Mucosa of descending colon (tissue), 3 donors: ENCODE measurements around the gene PPIB. TPM values are rescaled to one million over a fixed set of nuclear protein-coding genes. Genes with fewer than 3 reads are reported as not detected.
A peak's percentile ranks its signal among the peaks of the same experiment; 100 is the strongest.

Source experiments
- ATAC-seq: fragments of 200-7000 bp; cut with Tn5 transposase; one replicate; pipeline ENCODE4 v1.9.1; 2020; ENCODE audit warnings: mild to moderate bottlenecking, moderate library complexity
- DNase-seq, 3 donors: peaks; one replicate each; pipeline ENCODE4 v3.0.0-alpha.2; 2020
- H3K36me3 ChIP-seq: fragments of 200-600 bp; one replicate; pipeline ENCODE4 v1.8.0; 2021; ENCODE audit warnings: low read depth, mild to moderate bottlenecking
- H3K4me1 ChIP-seq: fragments of 200-600 bp; one replicate; pipeline ENCODE4 v1.8.0; 2021; ENCODE audit warnings: low read depth, mild to moderate bottlenecking
- H3K4me3 ChIP-seq: fragments of 200-600 bp; one replicate; pipeline ENCODE4 v1.8.0; 2021; ENCODE audit warnings: mild to moderate bottlenecking
- H3K9me3 ChIP-seq: fragments of 200-600 bp; one replicate; pipeline ENCODE4 v1.8.0; 2021; ENCODE audit warnings: mild to moderate bottlenecking
- CTCF ChIP-seq: fragments of 200-600 bp; IDR thresholded peaks from one replicate; pipeline ENCODE4 v1.8.0; 2022; ENCODE audit warnings: antibody characterized with exemption, mild to moderate bottlenecking
- intact Hi-C, 2 donors: fragments of 100-400 bp; cut with DNase I in 1 of 2; cut with micrococcal nuclease in 1 of 2; formaldehyde crosslinking; loops; one replicate each; pipeline versions ENCODE4 v1.11.0 to v1.11.1; 2022; cut with DNase I, micrococcal nuclease
- long read RNA-seq, 2 donors: library from polyadenylated mRNA; unstranded; transcript quantifications; one replicate each; pipeline ENCODE4 v2.0.0, GENCODE V29; 2019 to 2021
- total RNA-seq, 3 donors: library from RNA; stranded (reverse); fragmentation: NEBNext Ultra II Directional in 2 of 3; extraction: Animal tissue kit (Norgen Biotek cat#: 25700) in 2 of 3; gene quantifications; one replicate each; pipeline versions ENCODE4 v1.2.1 to v1.2.4, GENCODE V29; 2021 to 2023
- donor health status: DM: no; HTN: no; CAD: no; lungs with moderate emphysema.
- donor health status: DM: no; HTN: no; CAD: no.
- donor health status: DM: no; HTN: yes; CAD: no.

Gene PPIB
- total RNA-seq, result 100 to 1,000 TPM; 207 to 396 (median 239) TPM
- long read RNA-seq, donor 1, transcript PPIB-201 (5 exons, 1,081 nt), result major isoform, 164 of 171 reads
- long read RNA-seq, donor 1, partial matches to known transcripts, result 3 of 171 reads
- long read RNA-seq, donor 1, other reads (novel, unspliced or antisense), result 4 of 171 reads
- long read RNA-seq, donor 2, transcript PPIB-201 (5 exons, 1,081 nt), result major isoform, 419 of 428 reads
- long read RNA-seq, donor 2, partial matches to known transcripts, result 3 of 428 reads
- long read RNA-seq, donor 2, other reads (novel, unspliced or antisense), result 6 of 428 reads

DNA sequence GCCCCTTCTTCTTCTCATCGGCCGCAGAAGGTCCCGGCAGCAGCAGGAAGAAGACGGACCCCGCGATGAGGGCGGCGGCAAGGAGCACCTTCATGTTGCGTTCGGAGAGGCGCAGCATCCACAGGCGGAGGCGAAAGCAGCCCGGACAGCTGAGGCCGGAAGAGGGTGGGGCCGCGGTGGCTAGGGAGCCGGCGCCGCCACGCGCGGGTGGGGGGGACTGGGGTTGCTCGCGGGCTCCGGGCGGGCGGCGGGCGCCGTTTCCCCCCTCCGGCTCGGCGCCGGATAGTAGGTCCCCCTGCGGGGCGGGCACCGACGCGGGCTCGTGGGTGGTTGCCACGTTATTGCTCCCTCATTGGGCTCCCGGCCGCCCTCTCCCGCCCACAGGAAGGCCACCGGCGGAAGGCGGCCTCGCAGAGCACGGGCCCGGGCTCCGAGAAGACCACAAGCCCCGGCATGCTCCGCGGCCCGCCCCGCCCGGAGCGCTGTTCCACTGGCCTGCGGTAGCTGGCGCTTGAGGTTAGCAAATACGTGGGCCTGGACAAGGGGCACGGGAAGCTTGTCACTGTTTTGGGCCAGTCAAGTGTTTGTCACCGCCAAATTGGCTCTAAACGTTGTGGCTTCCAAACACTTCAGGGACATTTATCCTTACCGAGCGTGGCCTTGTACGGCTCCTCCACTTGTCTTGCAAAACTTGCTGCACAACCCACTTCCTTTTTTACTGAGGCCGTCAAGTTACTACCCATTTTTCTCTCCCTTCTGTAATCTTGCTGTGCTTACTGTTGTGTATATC is at the start of gene PPIB:
TSS of gene PPIB (minus strand) at position 154 of the 790 bp plus-strand sequence. CDS start at position 118, 36 bp downstream.
- Histone ChIP-seq H3K36me3 (peaks cover 6% of the 10 kb centered on the region), H3K9me3 (no peaks in the 10 kb centered on the region), H3K4me1 (peaks cover 15% of the 10 kb centered on the region), H3K4me3 (peak within 1 kb of the TSS; percentile 80)
- peak; percentile 34 for TF ChIP-seq CTCF
- intact Hi-C loops, result no loop called here
- ATAC-seq, result peak; percentile 96
- peak; percentile 96 to 99 (median 98) for DNase-seq

DNA sequence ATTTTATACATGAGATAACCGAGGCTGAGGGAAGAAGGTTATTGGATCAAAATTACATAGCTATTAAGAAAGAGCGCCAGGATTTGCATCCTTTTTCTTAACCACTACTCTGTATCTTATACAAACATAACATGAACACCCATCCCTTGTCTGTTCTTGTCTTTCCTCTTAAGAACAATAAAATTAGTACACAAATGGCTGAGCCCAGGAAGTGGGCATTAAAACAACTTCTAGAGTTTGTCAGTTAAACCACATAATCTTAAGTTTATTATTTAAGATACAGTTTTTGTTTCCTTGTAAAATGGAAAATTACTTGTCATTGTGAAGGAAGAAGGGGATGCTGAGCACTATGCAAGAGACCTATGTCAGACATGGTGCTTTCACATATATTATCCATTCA is 48.9 kb upstream of the PPIB start:
- no peak for TF ChIP-seq CTCF
- Histone ChIP-seq H3K9me3 (no peaks in the 10 kb centered on the region), H3K4me3 (no peak overlapping the region), H3K36me3 (no peaks in the 10 kb centered on the region), H3K4me1 (no peaks in the 10 kb centered on the region)
- intact Hi-C loops, result no loop called here
- ATAC-seq, result no peak
- no peak for DNase-seq

DNA sequence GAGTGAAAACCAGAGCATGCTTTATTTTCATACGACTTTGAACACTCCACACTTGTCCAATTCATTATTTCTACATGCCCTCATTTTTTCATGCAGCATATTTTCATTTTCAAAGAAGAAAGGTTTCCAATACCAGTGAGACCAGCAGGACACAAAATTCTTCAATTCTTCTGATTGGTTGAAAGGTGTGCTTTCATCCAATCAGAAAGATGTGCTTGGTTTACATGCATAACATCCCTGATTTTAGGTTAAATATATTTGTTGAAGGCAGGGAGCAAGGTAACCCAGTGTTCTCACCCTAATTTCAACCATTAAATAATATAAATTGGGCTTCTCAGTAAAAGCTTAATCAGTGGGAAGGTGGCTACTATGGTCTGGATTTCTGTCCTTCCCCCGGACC is 47.5 kb upstream of the PPIB start:
- Histone ChIP-seq H3K9me3 (no peaks in the 10 kb centered on the region), H3K4me3 (no peak overlapping the region), H3K4me1 (no peaks in the 10 kb centered on the region), H3K36me3 (no peaks in the 10 kb centered on the region)
- no peak for TF ChIP-seq CTCF
- DNase-seq (no peak), ATAC-seq (no peak)
- intact Hi-C loops, result no loop called here

- Histone ChIP-seq H3K9me3 (no peaks in the 10 kb centered on the region), H3K4me1 (no peaks in the 10 kb centered on the region), H3K36me3 (no peaks in the 10 kb centered on the region), H3K4me3 (no peak overlapping the region)
- intact Hi-C loops, result no loop called here
- no peak for TF ChIP-seq CTCF
- ATAC-seq (no peak), DNase-seq (peak in 1 of 3 donors; percentile 17)
Measured at GRCh38 chr15:64209680-64210334, 47.0 kb upstream of the PPIB start.

- no peak overlapping the region for H3K4me3 ChIP-seq
- intact Hi-C loops, result no loop called here
- DNase-seq, result no peak
Measured at GRCh38 chr15:64205202-64205601, 42.4 kb upstream of the PPIB start.

More at GRCh38 chr15:64205202-64205601, 42.4 kb upstream of the PPIB start:
- ATAC-seq, result no peak
- Histone ChIP-seq H3K36me3 (no peaks in the 10 kb centered on the region), H3K4me1 (no peaks in the 10 kb centered on the region), H3K9me3 (no peaks in the 10 kb centered on the region)
- TF ChIP-seq CTCF, result no peak
